GM13976 (cell line): ENCODE data around the gene DDX10.
"Not testable (repeated sequence)": the region's sequence is repeated elsewhere in the genome, so short reads cannot be mapped to it uniquely, and the experiment has no call there.

Source experiments
- DNase-seq: peaks from one replicate; pipeline ENCODE4 v3.0.0; 2012; ENCODE audit warnings: low spot score
- in situ Hi-C: fragments of 300-500 bp; cut with MboI; formaldehyde crosslinking; loops from one replicate; pipeline ENCODE4 v1.12.0; 2022; ENCODE audit warnings: low sequenced_read_pairs, mixed read lengths, inconsistent platforms; ENCODE audit not compliant: unreplicated experiment
- TF ChIP-seq, protein P1 (sequence below): IDR thresholded peaks from 2 replicates; pipeline ENCODE4 v1.5.1; 2012; ENCODE audit warnings: borderline replicate concordance, mild to moderate bottlenecking; ENCODE audit not compliant: insufficient read depth; ENCODE audit errors: extremely low read depth, missing control alignments, control extremely low read depth

DDX10 gene

GRCh38 chr11:108774037-108774730, 109.3 kb downstream of the DDX10 start:
- no peak for DNase-seq
- in situ Hi-C loops, result no loop called here
- TF ChIP-seq, protein P1, sequence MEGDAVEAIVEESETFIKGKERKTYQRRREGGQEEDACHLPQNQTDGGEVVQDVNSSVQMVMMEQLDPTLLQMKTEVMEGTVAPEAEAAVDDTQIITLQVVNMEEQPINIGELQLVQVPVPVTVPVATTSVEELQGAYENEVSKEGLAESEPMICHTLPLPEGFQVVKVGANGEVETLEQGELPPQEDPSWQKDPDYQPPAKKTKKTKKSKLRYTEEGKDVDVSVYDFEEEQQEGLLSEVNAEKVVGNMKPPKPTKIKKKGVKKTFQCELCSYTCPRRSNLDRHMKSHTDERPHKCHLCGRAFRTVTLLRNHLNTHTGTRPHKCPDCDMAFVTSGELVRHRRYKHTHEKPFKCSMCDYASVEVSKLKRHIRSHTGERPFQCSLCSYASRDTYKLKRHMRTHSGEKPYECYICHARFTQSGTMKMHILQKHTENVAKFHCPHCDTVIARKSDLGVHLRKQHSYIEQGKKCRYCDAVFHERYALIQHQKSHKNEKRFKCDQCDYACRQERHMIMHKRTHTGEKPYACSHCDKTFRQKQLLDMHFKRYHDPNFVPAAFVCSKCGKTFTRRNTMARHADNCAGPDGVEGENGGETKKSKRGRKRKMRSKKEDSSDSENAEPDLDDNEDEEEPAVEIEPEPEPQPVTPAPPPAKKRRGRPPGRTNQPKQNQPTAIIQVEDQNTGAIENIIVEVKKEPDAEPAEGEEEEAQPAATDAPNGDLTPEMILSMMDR, result no peak

DNA sequence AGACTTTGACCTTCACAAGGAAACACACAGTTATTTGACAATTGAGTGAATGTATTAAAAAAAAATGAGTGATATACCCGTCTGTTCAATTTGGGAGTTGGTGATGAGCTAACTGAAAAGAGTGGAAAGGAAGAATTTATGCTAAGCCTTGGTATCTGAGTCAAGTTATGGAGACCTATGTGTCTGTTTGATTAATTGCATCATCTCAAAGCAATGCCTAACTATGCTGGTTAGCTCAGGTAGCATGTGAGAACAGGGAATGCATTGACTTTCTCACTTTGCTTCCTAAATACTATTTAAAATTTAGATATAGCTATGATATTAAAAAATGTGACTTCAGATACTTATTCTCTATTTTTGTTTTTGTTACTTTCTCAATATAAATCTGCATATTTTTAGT, 110.5 kb downstream of the DDX10 start:
- DNase-seq, result no peak
- in situ Hi-C loops, result no loop called here
- TF ChIP-seq, protein P1, result no peak

- DNase-seq, in situ Hi-C loops: not testable (repeated sequence)
These were observed 114.3 kb downstream of the DDX10 start for GRCh38 chr11:108779147-108779546.

DNA sequence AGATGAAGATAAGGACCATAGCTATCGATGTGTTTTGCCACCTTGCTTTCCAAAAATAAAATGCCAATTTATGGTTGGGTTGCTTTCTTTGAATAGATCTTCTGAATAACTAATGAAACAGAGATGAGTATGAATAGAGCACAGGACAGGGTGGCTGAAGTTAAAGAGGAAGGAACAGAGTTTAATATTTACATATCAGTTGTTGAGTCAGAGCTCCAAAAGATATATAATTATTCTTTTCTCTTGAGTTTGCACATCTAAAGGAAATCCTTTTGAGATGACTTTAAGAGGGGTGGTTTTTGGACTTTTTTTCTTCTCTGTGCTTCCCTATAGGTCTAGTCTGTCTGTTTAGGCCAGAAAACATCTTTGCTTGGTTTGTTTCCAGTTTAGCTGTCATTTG, 115.2 kb downstream of the DDX10 start:
- DNase-seq, result no peak
- in situ Hi-C loops, result no loop called here
- TF ChIP-seq, protein P1, result no peak

GRCh38 chr11:108781946-108782345, 117.1 kb downstream of the DDX10 start:
- TF ChIP-seq, protein P1, result no peak
- in situ Hi-C loops, result no loop called here

DNA sequence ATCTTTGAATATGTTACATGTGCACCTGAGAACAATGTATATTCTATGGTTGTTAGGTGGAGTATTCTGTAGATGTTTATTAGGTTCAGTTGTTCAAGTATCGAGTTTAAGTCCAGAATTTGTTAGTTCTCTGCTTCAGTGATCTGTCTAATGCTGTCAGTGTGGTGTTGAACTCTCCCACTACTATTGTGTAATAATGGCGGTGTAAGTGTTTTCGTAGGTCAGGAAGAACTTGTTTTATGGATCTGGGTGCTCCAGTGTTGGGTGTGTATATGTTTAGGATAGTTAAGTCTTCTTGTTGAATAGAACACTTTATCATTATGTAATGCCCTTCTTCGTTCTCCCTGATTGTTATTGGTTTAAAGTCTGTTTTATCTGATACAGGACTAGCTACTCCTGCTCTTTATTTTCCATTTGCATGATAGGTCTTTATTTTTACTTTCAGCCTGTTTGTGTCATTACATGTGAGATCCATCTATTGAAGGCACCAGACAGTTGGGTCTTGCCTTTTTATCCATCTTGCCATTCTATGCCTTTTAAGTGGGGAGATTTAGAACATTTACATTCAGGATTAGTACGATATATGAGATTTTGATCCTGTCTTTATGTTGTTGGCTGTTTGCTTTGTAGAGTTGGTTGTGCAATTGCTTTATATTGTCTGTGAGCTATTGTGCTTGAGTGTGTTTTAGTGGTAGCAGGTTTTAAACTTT, 121.6 kb downstream of the DDX10 start:
- in situ Hi-C loops, result no loop called here
- TF ChIP-seq, protein P1, result no peak
- DNase-seq, result no peak

More at GRCh38 chr11:108781946-108782345, 117.1 kb downstream of the DDX10 start:
- DNase-seq, result no peak

- no peak for DNase-seq
- in situ Hi-C loops, result no loop called here
- TF ChIP-seq, protein P1, result no peak
These were observed 122.2 kb downstream of the DDX10 start for GRCh38 chr11:108787105-108787504.
